Posterior cingulate gyrus (tissue), 11 donors: ENCODE data around the gene CCDC61.

ENCODE experiments used
- DNase-seq, 10 donors: peaks; one replicate each; pipeline versions ENCODE4 v3.0.0 to v3.0.0-alpha.2; 2020 to 2021; ENCODE audit warnings: mixed read lengths in 3 of 10
- intact Hi-C: fragments of 100-400 bp; cut with DNase I; formaldehyde crosslinking; loops from one replicate; pipeline ENCODE4 v1.15.1; 2023

CCDC61 gene

GRCh38 chr19:45972947-45973540 lies 22.2 kb upstream of the CCDC61 start:
- peak in 2 of 10 donors; percentile 77 to 85 for DNase-seq
- intact Hi-C loops, result no loop called here

- peak; percentile 82 to 99 (median 96) for DNase-seq
- intact Hi-C loops, result no loop called here
Measured at GRCh38 chr19:45973553-45974338, 21.5 kb upstream of the CCDC61 start, which contains the start of gene NOVA2. Gene NOVA2 (minus strand): TSS chr19:45973865. CDS start chr19:45973351, 514 bp downstream.

GRCh38 chr19:45975306-45976070 lies 19.8 kb upstream of the CCDC61 start:
- intact Hi-C loops, result no loop called here
- peak in 2 of 10 donors; percentile 25 to 50 for DNase-seq

GRCh38 chr19:45976178-45976577 lies 19.1 kb upstream of the CCDC61 start:
- intact Hi-C loops, result no loop called here
- DNase-seq, result peak in 8 of 10 donors; percentile 48 to 96 (median 82)

GRCh38 chr19:45978156-45978555 lies 17.1 kb upstream of the CCDC61 start:
- intact Hi-C loops, result no loop called here
- no peak for DNase-seq

GRCh38 chr19:45981350-45981749 lies 13.9 kb upstream of the CCDC61 start:
- DNase-seq, result no peak
- intact Hi-C loops, result no loop called here

- DNase-seq, result peak in 1 of 10 donors; percentile 70
- intact Hi-C loops, result no loop called here
Measured at GRCh38 chr19:45985321-45985720, 9.9 kb upstream of the CCDC61 start.

- DNase-seq, result no peak
- intact Hi-C loops, result no loop called here
Measured at GRCh38 chr19:45990113-45990728, 5.0 kb upstream of the CCDC61 start.

GRCh38 chr19:45994456-45994997 lies 740 bp upstream of the CCDC61 start:
- intact Hi-C loops, result no loop called here
- DNase-seq, result no peak

GRCh38 chr19:45995715-45996385 lies 583 bp downstream of the CCDC61 start:
- DNase-seq, result peak in 1 of 10 donors; percentile 12
- intact Hi-C loops, result no loop called here

GRCh38 chr19:45996933-45997332 lies 1.7 kb downstream of the CCDC61 start:
- intact Hi-C loops, result no loop called here
- DNase-seq, result peak in 1 of 10 donors; percentile 51

- DNase-seq, result peak in 1 of 10 donors; percentile 18
- intact Hi-C loops, result no loop called here
Measured at GRCh38 chr19:45998834-45999233, 3.6 kb downstream of the CCDC61 start.

GRCh38 chr19:45999653-46000121 lies 4.4 kb downstream of the CCDC61 start:
- intact Hi-C loops, result no loop called here
- peak in 9 of 10 donors; percentile 42 to 96 (median 72) for DNase-seq

- DNase-seq, result peak in 9 of 10 donors; percentile 57 to 97 (median 82)
- intact Hi-C loops, result no loop called here
Measured at GRCh38 chr19:46000491-46001246, 5.4 kb downstream of the CCDC61 start.

GRCh38 chr19:46002678-46003275 lies 7.5 kb downstream of the CCDC61 start:
- peak in 2 of 10 donors; percentile 59 to 81 for DNase-seq
- intact Hi-C loops, result no loop called here

GRCh38 chr19:46006411-46006810 lies 11.1 kb downstream of the CCDC61 start:
- intact Hi-C loops, result no loop called here
- peak in 1 of 10 donors; percentile 70 for DNase-seq

- intact Hi-C loops, result loop anchor here (10.0 kb wide), 1 partner anchor 55 kb away; no protein-coding TSS in a partner anchor
- peak; percentile 51 to 96 (median 86) for DNase-seq
Measured at GRCh38 chr19:46009530-46010510, 14.6 kb downstream of the CCDC61 start.
